IMR-90 (cell line): ENCODE measurements around the gene LRRC47. TPM values are rescaled to one million over a fixed set of nuclear protein-coding genes. Genes with fewer than 3 reads are reported as not detected.

Experiments used
- ATAC-seq: fragments of 200-7000 bp; cut with Tn5 transposase; 2 replicates; pipeline ENCODE4 v1.9.1; 2020; ENCODE audit warnings: low read depth, mild to moderate bottlenecking, moderate library complexity
- BruUV-seq: library from RNA; stranded (reverse); fragments of 400-500 nt; replicated peaks from 2 replicates; lab custom pipeline; 2021; lab: Mats Ljungman, UMichigan
- CTCF ChIA-PET: fragments of 300-600 bp; formaldehyde crosslinking; extraction: SDS; loops from one replicate; lab custom pipeline; 2021; ENCODE audit warnings: antibody characterized with exemption; lab: Yijun Ruan, JAX
- POLR2A ChIA-PET: fragments of 300-600 bp; sonication (Branson Sonifier 250); formaldehyde crosslinking; loops from one replicate; lab custom pipeline; 2022; ENCODE audit warnings: antibody characterized with exemption; ENCODE audit not compliant: unreplicated experiment; lab: Charles Lee
- DNase-seq: peaks from one replicate; pipeline ENCODE4 v3.0.0; 2013
- H2AFZ ChIP-seq: replicated peaks from 2 replicates; pipeline ENCODE3; 2013; ENCODE audit warnings: low read length, mild to moderate bottlenecking; ENCODE audit not compliant: poor library complexity
- H2AK5ac ChIP-seq: 2 replicates; pipeline ENCODE4 v1.6.1; 2013; ENCODE audit warnings: low read depth, low read length, inconsistent platforms
- H2AK9ac ChIP-seq: replicated peaks from 2 replicates; pipeline ENCODE3; 2013; ENCODE audit warnings: mild to moderate bottlenecking, low read depth, low read length, moderate library complexity; ENCODE audit not compliant: poor library complexity
- H2BK120ac ChIP-seq: 2 replicates; pipeline ENCODE4 v1.6.1; 2013; ENCODE audit warnings: low read depth, low read length, inconsistent platforms
- H2BK15ac ChIP-seq: 3 replicates; pipeline ENCODE4 v1.6.1; 2013; ENCODE audit warnings: low read depth, low read length, inconsistent platforms
- H2BK20ac ChIP-seq: 2 replicates; pipeline ENCODE4 v1.6.1; 2013; ENCODE audit warnings: low read depth, mild to moderate bottlenecking, inconsistent platforms, low read length, moderate library complexity
- H2BK5ac ChIP-seq: 2 replicates; pipeline ENCODE4 v1.6.1; 2013; ENCODE audit warnings: mild to moderate bottlenecking, low read depth, low read length, inconsistent platforms; ENCODE audit not compliant: poor library complexity, severe bottlenecking
- H3K14ac ChIP-seq: replicated peaks from 2 replicates; pipeline ENCODE4 v1.6.1; 2013; ENCODE audit warnings: low read depth, low read length, inconsistent platforms
- H3K18ac ChIP-seq: 2 replicates; pipeline ENCODE4 v1.6.1; 2013; ENCODE audit warnings: low read depth, low read length, control low read depth
- H3K23ac ChIP-seq: 2 replicates; pipeline ENCODE4 v1.6.1; 2013; ENCODE audit warnings: low read depth, low read length, inconsistent platforms
- H3K27ac ChIP-seq: 2 replicates; pipeline ENCODE4 v1.5.1; 2013; ENCODE audit warnings: mild to moderate bottlenecking, control low read depth, low read length; ENCODE audit not compliant: insufficient read depth
- H3K27me3 ChIP-seq: 2 replicates; pipeline ENCODE4 v1.6.1; 2013; ENCODE audit warnings: low read length; ENCODE audit not compliant: control insufficient read depth, insufficient read depth
- H3K36me3 ChIP-seq: 2 replicates; pipeline ENCODE4 v1.6.1; 2013; ENCODE audit warnings: low read length, mixed read lengths; ENCODE audit not compliant: control insufficient read depth, insufficient read depth
- H3K4ac ChIP-seq: 2 replicates; pipeline ENCODE4 v1.6.1; 2013; ENCODE audit warnings: low read depth, low read length, inconsistent platforms
- H3K4me1 ChIP-seq: 2 replicates; pipeline ENCODE4 v1.6.1; 2013; ENCODE audit warnings: low read length, mixed read lengths; ENCODE audit not compliant: control insufficient read depth, insufficient read depth
- H3K4me2 ChIP-seq: 2 replicates; pipeline ENCODE4 v1.6.1; 2013; ENCODE audit warnings: low read depth, mild to moderate bottlenecking, control low read depth, low read length, moderate library complexity
- H3K4me3 ChIP-seq: 2 replicates; pipeline ENCODE4 v1.5.1; 2013; ENCODE audit warnings: low read depth, mild to moderate bottlenecking, control low read depth, low read length, moderate library complexity; ENCODE audit not compliant: insufficient read depth
- H3K56ac ChIP-seq: 2 replicates; pipeline ENCODE4 v1.6.1; 2013; ENCODE audit warnings: low read length, inconsistent platforms; ENCODE audit not compliant: insufficient read depth; ENCODE audit errors: extremely low read depth
- H3K79me1 ChIP-seq, 2 experiments: 2 replicates each; pipeline ENCODE4 v1.6.1; 2013; ENCODE audit warnings: low read length in 2 of 2, inconsistent platforms in 1 of 2, low read depth in 1 of 2
- H3K9ac ChIP-seq: 2 replicates; pipeline ENCODE4 v1.6.1; 2013; ENCODE audit warnings: low read depth, low read length, control low read depth
- H3K9me1 ChIP-seq: 2 replicates; pipeline ENCODE4 v1.6.1; 2013; ENCODE audit warnings: low read length, inconsistent platforms; ENCODE audit not compliant: insufficient read depth
- H3K9me3 ChIP-seq: 2 replicates; pipeline ENCODE4 v1.6.1; 2013; ENCODE audit warnings: low read length; ENCODE audit not compliant: control insufficient read depth, insufficient read depth
- H4K20me1 ChIP-seq: 2 replicates; pipeline ENCODE4 v1.6.1; 2013; ENCODE audit warnings: low read length, inconsistent platforms; ENCODE audit not compliant: insufficient read depth
- H4K5ac ChIP-seq: 2 replicates; pipeline ENCODE4 v1.6.1; 2013; ENCODE audit warnings: mild to moderate bottlenecking, low read depth, low read length, control low read depth
- H4K8ac ChIP-seq, 2 experiments: 2 replicates each; pipeline ENCODE4 v1.6.1; 2013; ENCODE audit warnings: low read depth in 2 of 2, low read length in 2 of 2, control low read depth in 1 of 2, inconsistent platforms in 1 of 2
- H4K91ac ChIP-seq: 2 replicates; pipeline ENCODE4 v1.6.1; 2013; ENCODE audit warnings: low read depth, low read length, inconsistent platforms; ENCODE audit not compliant: insufficient read depth
- CEBPB ChIP-seq: IDR thresholded peaks from 2 replicates; pipeline ENCODE4 v1.6.1; 2012; ENCODE audit warnings: low read depth, low read length, improper control_type of control experiment
- FOS ChIP-seq: fragments of 150-350 bp; IDR thresholded peaks from 2 replicates; pipeline ENCODE4 v1.6.1; 2016; ENCODE audit warnings: low read depth, low read length
- RAD21 ChIP-seq: IDR thresholded peaks from 2 replicates; pipeline ENCODE4 v1.6.1; 2012; ENCODE audit warnings: low read length, improper control_type of control experiment
- RCOR1 ChIP-seq: IDR thresholded peaks from 2 replicates; pipeline ENCODE4 v1.6.1; 2012; ENCODE audit warnings: mild to moderate bottlenecking, low read length, improper control_type of control experiment; ENCODE audit not compliant: insufficient replicate concordance
- SMC3 ChIP-seq: fragments of 150-350 bp; IDR thresholded peaks from 2 replicates; pipeline ENCODE4 v1.6.1; 2016; ENCODE audit warnings: low read depth, mild to moderate bottlenecking, antibody characterized with exemption, low read length, moderate library complexity
- WGBS, 2 experiments: methylation state at CpG; one replicate each; pipeline versions ENCODE4 v1.1.5 to v1.1.7; 2013; ENCODE audit warnings: missing lambda C conversion rate in 2 of 2; ENCODE audit not compliant: insufficient read length in 1 of 2; ENCODE audit errors: extremely low coverage in 2 of 2; 5-methylcytosine and 5-hydroxymethylcytosine counted together
- dilution Hi-C: fragments of 300-500 bp; cut with HindIII; formaldehyde crosslinking; loops from one replicate; pipeline ENCODE4 v1.14.3; 2018; ENCODE audit warnings: low sequenced_read_pairs; ENCODE audit not compliant: unreplicated experiment
- in situ Hi-C: fragments of 300-500 bp; cut with MboI; formaldehyde crosslinking; loops from 3 replicates; pipeline ENCODE4 v1.14.3; 2019; ENCODE audit warnings: low sequenced_read_pairs, inconsistent platforms, mixed read lengths
- intact Hi-C: fragments of 100-400 bp; cut with micrococcal nuclease; formaldehyde crosslinking; loops from 2 replicates; pipeline ENCODE4 v1.10.0; 2022
- polyA plus RNA-seq, 3 experiments: library from polyadenylated mRNA; depleted of rRNA; stranded (reverse); fragments of >200 nt; gene quantifications; 2 replicates each; pipeline ENCODE4 v1.2.3, GENCODE V29; 2012; ENCODE audit warnings: low replicate concordance in 1 of 3
- total RNA-seq: library from RNA; depleted of rRNA; stranded (reverse); fragments of >200 nt; gene quantifications from 2 replicates; pipeline ENCODE4 v1.2.3, GENCODE V29; 2012

Gene LRRC47
- total and polyA plus RNA-seq, 2 of the 4 experiments (the other 2 are of a cell fraction) = 15.2 to 19.7 TPM

DNA sequence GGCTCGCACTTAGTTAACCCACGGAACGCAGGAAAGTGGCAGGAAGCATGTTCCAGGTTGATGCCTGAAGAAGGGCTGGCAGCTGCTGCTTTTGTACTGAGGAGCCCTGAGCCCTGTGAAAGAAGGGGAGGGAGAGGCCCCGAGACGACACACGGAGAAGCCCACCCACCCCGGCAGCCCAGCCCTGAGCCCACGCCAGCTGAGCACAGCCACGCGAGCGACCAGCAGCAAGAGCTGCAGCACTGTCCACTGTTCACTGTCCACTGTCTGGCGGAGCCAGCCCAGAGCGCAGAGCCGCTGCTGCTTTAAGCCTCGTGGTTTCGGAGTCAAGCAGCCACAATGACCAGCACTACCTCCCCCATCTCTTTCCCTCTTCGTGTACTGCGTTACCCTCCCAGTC is 5.3 kb downstream of the LRRC47 start:
- peaks cover 70% of the 10 kb centered on the region for H4K20me1 ChIP-seq
- H2BK5ac ChIP-seq = no peak overlapping the region
- TF ChIP-seq RCOR1 (no peak), FOS (no peak), RAD21 (no peak), SMC3 (no peak), CEBPB (no peak)
- H3K9me3 ChIP-seq = no peaks in the 10 kb centered on the region
- no peak overlapping the region for H2BK20ac ChIP-seq
- no peak overlapping the region for H3K4me2 ChIP-seq
- no peak overlapping the region for H2BK15ac ChIP-seq
- H3K23ac ChIP-seq = no peak overlapping the region
- H3K4ac ChIP-seq = no peak overlapping the region
- H3K4me1 ChIP-seq = peaks cover 7% of the 10 kb centered on the region; the same call in 1 of the 2 replicates
- no peaks in the 10 kb centered on the region for H3K27me3 ChIP-seq
- ATAC-seq (no peak), DNase-seq (no peak)
- H2BK120ac ChIP-seq = no peak overlapping the region
- no peak overlapping the region for H3K9ac ChIP-seq
- no peak overlapping the region for H4K5ac ChIP-seq
- no peak overlapping the region for H3K56ac ChIP-seq
- POLR2A ChIA-PET = no interaction called here
- H4K91ac ChIP-seq = no peak overlapping the region
- no peak overlapping the region for H4K8ac ChIP-seq
- no peak overlapping the region for H3K14ac ChIP-seq
- no peak overlapping the region for H2AK9ac ChIP-seq
- CTCF ChIA-PET = no interaction called here
- H3K36me3 ChIP-seq = peaks cover 36% of the 10 kb centered on the region
- 89% methylated on average over 15 of the region's 18 CpGs; no CpG with 5 or more reads in 1 of the 2 experiments for WGBS, 2 experiments
- peaks cover 19 to 61% of the 10 kb centered on the region in 2 experiments for H3K79me1 ChIP-seq
- no peak overlapping the region for H3K4me3 ChIP-seq
- H3K18ac ChIP-seq = no peak overlapping the region
- in situ Hi-C loops = no loop called here
- no peaks in the 10 kb centered on the region; the same call in 1 of the 2 replicates for H3K9me1 ChIP-seq
- dilution Hi-C loops = no loop called here
- H3K27ac ChIP-seq = no peak overlapping the region
- no peak overlapping the region for H2AK5ac ChIP-seq
- BruUV-seq = no TSS peak
- intact Hi-C loops = no loop called here
- H2AFZ ChIP-seq = no peak overlapping the region
